ENCODE measurements around the gene LPP.

- TF ChIP-seq CTCF (conservative IDR thresholded peaks at IDR 0.05; ENCODE audit: low read depth, low read length): no peak
- no peak for TF ChIP-seq EZH2 (IDR thresholded peaks at IDR 0.05; ENCODE audit: low read length, unreplicated experiment)
- no peak for TF ChIP-seq EZH2phosphoT487 (IDR thresholded peaks at IDR 0.05; ENCODE audit: borderline replicate concordance, low read length)
Observed at GRCh38 chr3:188756241-188756640, 602.3 kb downstream of the LPP start.

All from PC-3 (cell line).